HG03439 (cell line): Measurements from ENCODE around the gene MARF1.
"Not testable (repeated sequence)": the region's sequence is repeated elsewhere in the genome, so short reads cannot be mapped to it uniquely, and the experiment has no call there.

Experiments
- ATAC-seq: cut with Tn5 transposase; IDR thresholded peaks from one replicate; pipeline ENCODE4 v1.9.1; 2021; ENCODE audit warnings: mild to moderate bottlenecking, moderate library complexity; ENCODE audit not compliant: unreplicated experiment

MARF1 gene

DNA sequence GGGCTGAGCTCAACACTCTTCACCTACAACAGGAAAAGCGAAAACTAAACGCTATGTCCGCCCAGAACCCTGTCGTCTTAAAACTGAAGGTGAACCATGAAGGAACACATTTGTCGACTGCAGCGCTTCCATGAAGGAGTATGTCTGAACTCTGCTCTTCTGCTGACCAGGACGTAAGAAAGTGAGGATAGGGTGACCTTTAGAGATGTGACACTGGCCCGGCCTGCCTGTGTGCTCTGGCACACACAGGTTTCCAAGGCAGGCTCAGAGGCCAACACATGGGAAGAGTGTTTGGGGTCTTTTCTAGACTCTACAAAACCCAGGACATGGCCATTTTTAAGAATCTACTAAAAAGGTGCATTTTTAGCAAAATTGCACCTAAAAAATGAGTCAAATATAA is 21.1 kb downstream of the MARF1 start:
- no peak for ATAC-seq

GRCh38 chr16:15621456-15621855 is 21.5 kb downstream of the MARF1 start:
- no peak for ATAC-seq

DNA sequence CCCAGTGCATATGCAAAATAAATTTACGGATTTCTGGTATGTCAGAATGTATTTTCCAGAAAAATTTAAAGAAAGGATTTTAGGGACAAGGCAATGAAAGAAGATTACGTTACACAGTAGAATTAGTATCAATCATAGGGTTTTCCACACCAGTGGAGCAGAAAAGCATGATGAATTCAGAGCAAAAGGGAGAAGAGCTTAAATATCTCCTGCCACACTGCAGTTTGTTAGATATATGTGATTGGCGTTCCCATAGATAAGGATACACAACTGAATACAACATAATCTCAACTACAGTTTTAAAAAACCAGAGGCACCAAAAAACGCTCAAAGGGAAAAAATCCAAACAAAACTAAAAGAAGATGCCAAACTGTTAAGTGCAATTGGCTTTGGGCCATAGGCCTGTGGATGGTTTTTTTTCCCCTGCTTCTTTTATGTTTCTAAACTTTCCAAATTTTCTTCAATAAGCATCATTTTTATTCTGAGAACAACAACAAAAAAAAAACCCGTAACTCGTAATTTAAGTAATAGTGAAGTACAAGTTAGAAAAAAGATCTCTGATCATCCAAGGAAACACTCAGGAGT is 22.3 kb downstream of the MARF1 start:
- no peak for ATAC-seq

GRCh38 chr16:15618392-15618791 is 24.6 kb downstream of the MARF1 start:
- ATAC-seq, result no peak

DNA sequence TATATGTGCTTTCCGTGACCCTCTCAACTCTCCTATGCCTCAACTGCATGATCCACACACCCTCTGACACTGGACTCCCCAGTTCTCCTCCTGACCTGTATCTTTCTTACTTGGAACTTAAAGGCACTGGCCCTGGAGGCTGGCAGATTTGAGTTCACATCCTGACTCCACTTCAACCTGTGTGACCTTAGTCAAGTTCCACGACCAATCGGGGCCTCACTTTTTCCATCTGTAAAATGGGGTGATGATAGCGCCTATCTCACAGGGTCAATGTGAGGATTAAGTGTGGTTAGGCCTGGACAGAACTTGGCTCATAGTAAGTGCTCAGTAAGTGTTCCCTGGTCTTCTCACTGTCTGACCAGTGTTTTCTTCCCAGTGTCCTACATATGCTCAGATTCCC is 25.1 kb downstream of the MARF1 start:
- no peak for ATAC-seq

DNA sequence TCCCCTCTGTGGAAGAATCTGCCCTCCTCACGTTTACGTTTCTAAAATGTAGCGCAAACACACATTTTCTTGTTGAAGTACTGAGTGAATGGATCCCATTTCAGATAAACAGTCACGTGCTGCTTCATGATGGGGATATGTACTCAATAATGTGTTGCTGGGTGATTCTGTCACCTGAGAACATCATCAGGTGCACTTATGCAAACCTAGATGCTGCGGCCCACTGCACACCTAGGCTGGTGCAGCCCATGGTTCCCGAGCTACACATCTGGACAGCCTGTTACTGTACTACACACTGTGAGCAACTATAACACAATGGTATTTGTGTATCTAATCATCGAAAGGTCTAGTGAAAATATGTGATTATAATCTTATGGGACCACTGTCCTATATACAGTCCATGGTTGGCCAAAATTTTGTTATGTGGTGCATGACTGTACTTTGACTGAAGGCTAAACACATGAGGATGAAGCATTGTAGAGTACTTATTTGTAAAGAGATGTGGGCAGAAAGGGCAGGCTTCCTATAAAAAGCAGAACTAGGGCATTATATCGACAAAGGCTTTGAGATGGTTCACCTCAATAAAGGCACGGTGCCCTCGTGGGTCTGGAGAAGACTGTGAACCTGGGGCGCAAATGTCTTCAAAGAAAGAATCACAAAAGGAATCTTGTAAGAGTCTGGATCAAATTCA is 26.3 kb downstream of the MARF1 start:
- no peak for ATAC-seq

DNA sequence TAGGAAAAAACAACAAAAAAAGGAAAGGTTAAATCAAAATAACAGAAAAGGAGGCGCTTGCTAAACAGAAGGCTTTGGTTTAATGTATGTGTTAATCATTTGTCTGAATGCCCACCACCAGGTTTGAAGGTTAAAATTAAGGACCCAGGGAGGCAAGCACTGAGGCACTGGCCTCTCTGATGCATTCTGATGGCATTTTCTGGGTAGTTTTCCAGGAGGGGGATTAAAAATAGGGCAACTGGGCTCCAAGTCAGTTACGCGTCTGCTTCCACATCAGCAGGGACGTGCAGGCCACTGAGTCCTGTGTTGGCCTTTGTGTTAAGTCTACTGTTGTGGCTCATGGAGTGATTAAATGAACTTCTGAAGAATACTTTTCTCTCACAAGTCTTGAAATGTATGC is 26.9 kb downstream of the MARF1 start:
- no peak for ATAC-seq

- ATAC-seq, result no peak
These were observed 29.3 kb downstream of the MARF1 start for GRCh38 chr16:15613676-15614075.

DNA sequence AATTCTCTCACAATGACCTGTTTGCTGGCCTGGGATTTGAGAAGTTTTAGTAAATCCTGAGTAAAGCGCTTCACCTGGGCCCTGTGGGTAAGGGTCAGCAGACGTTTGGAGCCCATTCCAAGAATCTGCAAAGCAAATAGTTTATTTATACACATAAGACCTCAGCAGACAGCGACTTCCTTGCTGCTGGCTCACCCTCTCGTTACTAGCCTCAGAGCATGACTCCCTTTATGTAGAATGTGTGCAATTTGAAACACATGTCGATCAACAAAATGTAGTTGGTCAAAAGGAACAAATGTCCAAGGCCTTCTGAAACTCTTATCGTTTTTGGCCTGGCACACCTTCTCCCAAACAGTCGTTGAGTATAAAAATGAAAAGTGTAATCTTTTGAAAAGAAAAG is 31.3 kb downstream of the MARF1 start:
- ATAC-seq, result no peak

GRCh38 chr16:15610369-15610871 is 32.5 kb downstream of the MARF1 start:
- ATAC-seq, result no peak

DNA sequence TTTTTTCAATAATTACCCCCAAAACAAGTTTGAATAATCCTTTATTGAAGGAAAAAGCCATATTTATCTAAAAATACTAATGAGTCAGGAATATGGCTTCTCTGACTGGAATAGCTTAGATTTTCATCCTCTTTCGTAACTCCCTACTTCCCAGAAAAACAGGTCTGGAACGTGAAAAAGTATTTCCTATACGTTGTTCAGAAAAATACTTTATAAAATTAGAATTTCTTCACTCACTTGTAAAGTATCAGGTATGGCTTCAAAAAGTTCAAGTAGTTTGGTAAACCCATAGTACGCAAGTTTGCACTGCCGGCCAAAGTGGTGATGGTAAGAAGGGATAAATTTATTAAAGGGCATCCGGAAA is 33.7 kb downstream of the MARF1 start:
- no peak for ATAC-seq

GRCh38 chr16:15608398-15609285 is 34.3 kb downstream of the MARF1 start:
- ATAC-seq, result no peak

DNA sequence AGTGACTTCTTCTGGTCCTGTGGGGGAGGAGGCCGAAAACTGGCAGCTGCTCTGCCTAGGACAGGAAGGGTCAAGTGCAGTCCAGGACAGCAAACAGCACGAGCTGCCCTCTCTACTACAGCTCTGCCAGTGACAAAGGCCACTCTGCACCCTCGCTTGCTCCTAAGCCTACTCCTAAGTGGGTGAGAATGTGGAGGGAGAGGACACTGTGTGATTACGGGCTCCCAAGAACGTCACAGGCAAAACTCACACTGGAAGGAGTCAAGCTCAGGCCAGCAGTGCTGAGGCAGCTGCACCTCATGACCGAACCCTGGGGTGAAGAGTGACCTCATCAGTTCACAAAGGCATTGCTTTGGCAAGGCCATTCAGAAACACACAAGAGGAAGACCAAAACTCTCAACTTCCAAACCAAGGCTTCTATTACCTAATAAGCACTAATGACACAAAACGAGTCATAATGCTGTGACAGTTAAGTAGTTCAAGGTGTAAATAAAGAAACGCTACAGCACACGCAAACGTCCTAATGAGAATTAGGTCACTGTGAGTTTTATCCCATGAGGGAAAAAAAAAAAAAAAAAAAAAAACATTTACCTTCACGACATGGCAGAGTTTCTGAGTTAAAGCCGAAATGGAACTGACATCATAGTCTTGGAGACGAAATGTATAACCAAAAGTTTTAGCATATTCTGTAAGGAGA is 35.1 kb downstream of the MARF1 start:
- no peak for ATAC-seq

DNA sequence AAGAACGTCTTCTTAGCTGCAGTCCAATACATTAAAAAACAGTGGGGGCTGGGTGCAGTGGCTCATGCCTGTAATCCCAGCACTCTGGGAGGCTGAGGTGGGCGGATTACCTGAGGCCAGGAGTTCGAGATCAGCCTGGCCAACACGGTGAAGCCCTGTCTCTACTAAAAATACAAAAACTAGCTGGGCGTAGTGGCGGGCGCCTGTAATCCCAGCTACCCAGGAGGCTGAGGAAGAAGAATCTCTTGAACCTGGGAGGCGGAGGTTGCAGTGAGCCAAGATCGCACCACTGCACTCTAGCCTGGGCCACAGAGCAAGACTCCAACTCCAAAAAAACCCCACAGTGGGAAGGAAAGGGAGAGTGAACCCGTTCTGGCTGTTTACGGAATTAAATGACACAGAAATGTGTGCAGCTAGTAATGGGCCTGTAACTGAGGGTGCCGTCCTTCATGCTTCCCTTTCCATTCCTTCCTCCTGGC is 35.7 kb downstream of the MARF1 start:
- ATAC-seq, result not testable (repeated sequence)

DNA sequence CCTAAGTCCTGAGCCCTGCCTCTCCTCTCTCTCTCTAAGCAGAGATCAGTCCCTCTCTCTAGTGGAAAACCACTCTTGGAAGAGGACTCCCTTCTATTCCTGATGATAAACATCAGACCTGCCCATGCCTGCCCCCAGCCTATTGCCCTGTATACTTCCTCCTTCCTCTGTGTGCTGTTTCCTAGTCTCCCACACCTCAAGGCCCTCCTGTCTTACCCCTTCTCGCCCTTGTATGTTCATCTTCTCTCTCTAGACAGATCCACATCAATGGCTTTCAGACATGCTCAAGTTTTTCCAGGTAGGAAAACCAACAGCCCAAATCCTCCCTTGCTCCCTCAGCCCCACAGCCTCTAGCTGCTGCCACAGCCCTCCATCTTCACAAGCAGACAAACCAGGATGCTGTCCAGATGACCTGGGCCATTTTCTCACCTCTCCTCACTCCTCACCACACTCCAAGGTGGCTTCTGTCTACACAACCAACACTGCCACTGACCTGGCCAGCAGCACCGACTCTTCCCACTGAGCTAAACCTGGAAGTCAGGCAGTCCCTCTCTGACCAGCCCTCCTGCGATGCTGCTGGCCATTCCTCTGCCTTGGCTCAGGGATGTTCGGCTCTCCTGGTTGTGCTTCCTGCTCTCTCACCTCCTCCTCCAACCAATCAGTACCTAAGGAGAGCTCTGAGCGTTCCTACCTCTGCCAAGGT is 36.3 kb downstream of the MARF1 start:
- ATAC-seq, result no peak

DNA sequence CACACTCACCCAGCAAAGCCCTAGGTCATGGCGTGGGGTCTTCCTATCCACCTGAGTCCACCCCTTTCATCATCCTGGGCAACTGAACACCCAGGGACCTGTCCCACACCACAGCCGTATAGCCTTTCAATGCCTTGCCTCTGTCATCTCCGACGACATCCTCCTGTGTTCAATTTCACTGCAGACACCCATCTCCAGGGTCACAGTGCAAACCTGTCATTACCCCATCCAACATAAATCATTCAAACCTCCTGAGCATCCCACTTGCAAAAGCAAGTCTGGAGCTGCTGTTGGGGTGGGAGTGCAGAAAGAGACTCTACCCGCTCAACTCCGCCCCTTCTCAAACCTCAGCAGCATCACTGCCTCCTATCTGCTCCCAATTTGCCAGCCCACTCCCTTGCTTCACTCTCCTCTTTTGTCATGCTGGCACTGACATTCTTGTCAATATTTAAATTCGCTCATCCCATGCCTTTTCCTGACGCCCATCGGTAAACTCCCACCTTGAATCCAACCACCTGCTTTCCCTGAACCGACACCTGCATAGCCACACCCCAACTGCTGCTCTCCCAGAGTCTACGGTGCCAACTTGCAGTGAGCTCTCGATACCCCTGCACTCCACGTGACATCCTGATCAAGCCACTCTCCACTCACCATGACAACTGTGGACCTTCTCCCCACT is 37.0 kb downstream of the MARF1 start:
- ATAC-seq, result no peak

- ATAC-seq, result no peak
These were observed 38.2 kb downstream of the MARF1 start for GRCh38 chr16:15604460-15605440.

DNA sequence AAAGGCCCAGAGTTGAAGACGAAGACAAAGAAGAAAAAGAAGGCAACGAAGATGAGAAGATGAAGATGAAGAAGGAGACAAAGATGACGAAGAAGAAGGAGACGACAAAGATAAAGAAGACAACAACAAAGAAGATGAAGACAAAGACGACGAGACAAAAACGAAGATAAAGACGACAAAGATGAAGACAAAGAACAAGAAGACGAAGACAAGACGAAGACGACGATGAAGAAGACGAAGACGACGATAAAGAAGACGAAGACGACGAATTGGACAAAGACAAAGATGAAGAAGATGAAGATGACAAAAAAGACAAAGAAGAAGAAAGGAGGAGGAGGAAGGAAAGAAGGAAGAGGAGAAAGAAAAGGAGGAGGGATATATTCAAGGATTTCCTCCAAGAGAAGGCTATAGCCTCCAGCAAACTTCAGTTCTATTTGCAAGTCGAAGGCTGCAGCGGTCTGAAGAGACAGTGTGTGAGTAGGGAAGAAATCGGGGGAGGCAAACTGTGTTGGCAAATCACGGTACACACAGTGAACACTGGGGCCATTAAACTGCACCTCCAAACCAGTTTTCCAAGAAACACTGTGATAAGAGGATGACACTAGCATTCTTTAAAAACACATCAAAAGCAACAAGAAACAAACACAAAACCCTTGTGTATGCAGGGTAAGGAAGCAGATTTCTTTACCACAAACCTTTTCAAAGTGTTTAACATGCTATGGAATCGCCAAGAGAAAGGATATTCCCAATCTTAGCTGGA is 40.5 kb downstream of the MARF1 start:
- no peak for ATAC-seq
